ENCODE results near the gene EN2. TPM values are rescaled to one million over a fixed set of nuclear protein-coding genes. Genes with fewer than 3 reads are reported as not detected.

EN2 gene
- total RNA-seq, 1 experiment from 2014 or later, result 0.07 TPM

DNA sequence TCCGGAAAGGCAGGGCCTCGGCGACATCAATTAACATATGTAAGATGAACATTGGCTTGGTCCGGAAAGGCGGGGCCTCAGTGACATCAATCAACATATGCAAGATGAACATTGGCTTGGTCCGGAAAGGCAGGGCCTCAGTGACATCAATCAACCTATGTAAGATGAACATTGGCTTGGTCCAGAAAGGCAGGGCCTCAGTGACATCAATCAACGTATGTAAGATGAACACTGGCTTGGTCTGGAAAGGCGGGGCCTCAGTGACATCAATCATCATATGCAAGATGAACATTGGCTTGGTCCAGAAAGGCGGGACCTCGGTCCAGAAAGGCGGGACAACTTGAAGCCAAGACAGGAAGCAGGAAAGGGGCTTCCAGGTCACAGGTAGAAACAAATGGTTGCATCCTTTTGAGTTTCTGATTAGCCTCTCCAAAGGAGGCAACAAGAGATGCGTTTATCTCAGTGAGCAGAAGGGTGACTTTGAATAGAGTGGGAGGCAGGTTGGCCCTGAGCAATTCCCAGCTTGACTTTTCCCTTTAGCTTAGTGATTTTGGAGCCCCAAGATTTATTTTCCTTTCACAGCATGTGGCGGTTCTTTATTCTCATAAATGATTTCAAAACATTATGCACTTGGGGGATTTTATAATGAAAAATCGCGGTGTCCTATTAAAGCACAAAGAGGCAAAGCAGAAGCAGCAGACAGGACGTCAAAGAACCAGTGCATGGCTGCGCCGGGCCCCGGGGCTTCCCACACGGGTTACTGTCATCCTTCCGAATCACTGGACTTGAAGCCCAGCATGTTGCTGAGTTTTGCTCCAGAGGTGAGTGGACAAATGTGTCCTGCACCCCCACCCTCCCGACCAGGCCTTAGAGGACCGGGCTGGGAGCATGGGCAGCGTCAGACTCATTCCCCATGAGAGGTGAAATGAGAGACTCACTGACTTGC lies 43.1 kb upstream of the EN2 start:
- Mint-ChIP-seq H3K9me3 (peaks cover under 1 to 9% of the 10 kb centered on the region in 2 experiments; a peak in 3 of 5 replicates), H3K27me3 (ENCODE audit: low read depth) (peaks cover 77% of the 10 kb centered on the region), H3K4me1 (peaks cover 5 to 12% of the 10 kb centered on the region in 2 experiments), H3K27ac (peak overlapping the region in 1 of 3 experiments; percentile 20; a peak in 1 of 7 replicates), H3K36me3 (ENCODE audit: insufficient read depth in 1 of 3, low read depth in 3 of 3) (0 out of 7 replicates have a peak, but pooled peaks cover 0 to 1% (median 0%) of the 10 kb centered on the region in 3 experiments), H3K4me3 (no peak overlapping the region)
- Histone ChIP-seq H3K14ac (ENCODE audit: insufficient read depth, low read length) (no peak overlapping the region), H3T11ph (ENCODE audit: low read length) (no peak overlapping the region), H3K4me1 (ENCODE audit: insufficient read depth, low read length) (no peaks in the 10 kb centered on the region; the same call in 1 of the 2 replicates), H2BK12ac (ENCODE audit: insufficient read length, low read depth, low read length) (no peak overlapping the region), H3K27me3 (ENCODE audit: insufficient read depth, low read length) (no peaks in the 10 kb centered on the region), H2BK15ac (ENCODE audit: low read depth, low read length) (no peak overlapping the region), H3K79me1 (ENCODE audit: insufficient read depth, low read depth, low read length, poor library complexity, severe bottlenecking) (no peaks in the 10 kb centered on the region), H4K8ac (replicated peaks; ENCODE audit: insufficient read length, low read depth, low read length) (no peak overlapping the region), H3K27ac (ENCODE audit: insufficient read length, low read depth, low read length) (no peak overlapping the region), H3K79me2 (ENCODE audit: insufficient read depth, low read length) (no peaks in the 10 kb centered on the region), H3K23ac (ENCODE audit: insufficient read length, low read depth, low read length) (no peak overlapping the region), H4K91ac (ENCODE audit: insufficient read length, low read depth, low read length) (no peak overlapping the region), H3K4me2 (ENCODE audit: insufficient read depth, insufficient read length, low read length) (no peak overlapping the region), H3K9ac (ENCODE audit: extremely low read depth, insufficient read length, low read length) (no peak overlapping the region), H3K9me3 (ENCODE audit: control insufficient read depth, low read depth, low read length) (no peaks in the 10 kb centered on the region), H2AK5ac (ENCODE audit: insufficient read length, low read length) (no peak overlapping the region), H3K23me2 (ENCODE audit: insufficient read length, low read depth, low read length, poor library complexity, severe bottlenecking) (no peaks in the 10 kb centered on the region), H3K18ac (ENCODE audit: insufficient read length, low read depth, low read length) (no peak overlapping the region), H2AFZ (ENCODE audit: low read length) (no peak overlapping the region), H2BK5ac (ENCODE audit: insufficient read length, low read length) (no peak overlapping the region), H3K56ac (ENCODE audit: insufficient read length, low read depth, low read length) (no peak overlapping the region), H2BK20ac (ENCODE audit: low read depth, low read length, poor library complexity, severe bottlenecking) (no peak overlapping the region), H3K4ac (ENCODE audit: low read depth, low read length) (no peak overlapping the region), H2BK120ac (ENCODE audit: low read depth, low read length, poor library complexity, severe bottlenecking) (no peak overlapping the region), H4K20me1 (ENCODE audit: control insufficient read depth, insufficient read depth, insufficient read length) (no peaks in the 10 kb centered on the region), H4K5ac (ENCODE audit: insufficient read length, low read depth, low read length) (no peak overlapping the region)
- WGBS (ENCODE audit: extremely low coverage, insufficient read length, low lambda C conversion rate), result no CpG with 5 or more reads among the region's 24 CpGs
- TF ChIP-seq, protein P1, sequence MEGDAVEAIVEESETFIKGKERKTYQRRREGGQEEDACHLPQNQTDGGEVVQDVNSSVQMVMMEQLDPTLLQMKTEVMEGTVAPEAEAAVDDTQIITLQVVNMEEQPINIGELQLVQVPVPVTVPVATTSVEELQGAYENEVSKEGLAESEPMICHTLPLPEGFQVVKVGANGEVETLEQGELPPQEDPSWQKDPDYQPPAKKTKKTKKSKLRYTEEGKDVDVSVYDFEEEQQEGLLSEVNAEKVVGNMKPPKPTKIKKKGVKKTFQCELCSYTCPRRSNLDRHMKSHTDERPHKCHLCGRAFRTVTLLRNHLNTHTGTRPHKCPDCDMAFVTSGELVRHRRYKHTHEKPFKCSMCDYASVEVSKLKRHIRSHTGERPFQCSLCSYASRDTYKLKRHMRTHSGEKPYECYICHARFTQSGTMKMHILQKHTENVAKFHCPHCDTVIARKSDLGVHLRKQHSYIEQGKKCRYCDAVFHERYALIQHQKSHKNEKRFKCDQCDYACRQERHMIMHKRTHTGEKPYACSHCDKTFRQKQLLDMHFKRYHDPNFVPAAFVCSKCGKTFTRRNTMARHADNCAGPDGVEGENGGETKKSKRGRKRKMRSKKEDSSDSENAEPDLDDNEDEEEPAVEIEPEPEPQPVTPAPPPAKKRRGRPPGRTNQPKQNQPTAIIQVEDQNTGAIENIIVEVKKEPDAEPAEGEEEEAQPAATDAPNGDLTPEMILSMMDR (conservative IDR thresholded peaks at IDR 0.05), result no peak
- peak; percentile 39 for DNase-seq
